SH-SY5Y (cell line): ENCODE data around the gene SLC25A36.

Source experiments
- GATA2 ChIP-seq: IDR thresholded peaks from 2 replicates; pipeline ENCODE4 v1.6.1; 2011; ENCODE audit warnings: mild to moderate bottlenecking, low read depth, low read length
- GATA3 ChIP-seq: IDR thresholded peaks from 2 replicates; pipeline ENCODE4 v1.6.1; 2011; ENCODE audit warnings: low read depth, mild to moderate bottlenecking, low read length, moderate library complexity

The SLC25A36 gene

DNA sequence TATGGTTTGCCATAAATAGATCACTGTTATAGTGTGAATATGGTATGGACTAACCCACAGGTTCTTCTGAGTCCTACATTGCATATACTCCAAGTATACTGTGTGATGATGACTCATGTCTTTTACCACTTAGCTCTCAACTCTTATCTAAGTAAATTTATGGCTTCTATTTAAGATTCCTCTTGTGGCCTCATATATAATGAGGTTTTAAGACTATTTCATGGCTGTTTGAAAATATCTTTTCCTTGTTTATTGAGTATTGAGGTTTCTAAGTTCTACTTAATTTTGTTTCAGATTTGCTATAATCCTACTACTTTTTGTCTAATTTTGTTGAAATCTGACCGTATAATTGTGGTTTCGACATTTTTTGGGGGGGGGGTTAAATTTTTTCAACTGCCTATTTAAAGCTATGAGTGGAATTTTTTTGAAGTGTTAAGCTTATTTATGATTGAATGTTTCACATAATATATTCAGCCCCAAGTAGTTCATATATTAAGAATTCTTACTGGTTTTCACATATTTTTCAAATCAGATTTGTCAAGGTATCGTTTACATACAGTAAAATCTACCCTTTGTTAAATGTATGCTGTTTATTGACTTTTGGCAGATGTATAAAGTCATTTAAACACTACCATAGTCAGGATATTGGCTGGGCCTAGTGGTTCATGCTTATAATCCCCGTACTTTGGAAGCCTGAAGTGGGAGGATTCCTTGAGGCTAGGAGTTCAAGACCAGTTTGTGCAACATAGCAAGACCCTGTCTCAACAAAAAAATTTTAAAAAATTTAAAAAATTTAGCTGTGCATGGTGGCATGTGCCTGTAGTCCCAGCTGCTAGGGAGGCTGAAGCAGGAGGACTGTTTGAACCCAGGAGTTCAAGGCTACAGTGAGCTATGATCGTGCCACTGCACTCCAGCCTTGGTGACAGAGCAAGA lies 11.7 kb downstream of the SLC25A36 start:
- TF ChIP-seq GATA2 = no peak
- TF ChIP-seq GATA3 = no peak

GRCh38 chr3:140954576-140954975 lies 12.9 kb downstream of the SLC25A36 start:
- TF ChIP-seq GATA2 (no peak), GATA3 (no peak)

DNA sequence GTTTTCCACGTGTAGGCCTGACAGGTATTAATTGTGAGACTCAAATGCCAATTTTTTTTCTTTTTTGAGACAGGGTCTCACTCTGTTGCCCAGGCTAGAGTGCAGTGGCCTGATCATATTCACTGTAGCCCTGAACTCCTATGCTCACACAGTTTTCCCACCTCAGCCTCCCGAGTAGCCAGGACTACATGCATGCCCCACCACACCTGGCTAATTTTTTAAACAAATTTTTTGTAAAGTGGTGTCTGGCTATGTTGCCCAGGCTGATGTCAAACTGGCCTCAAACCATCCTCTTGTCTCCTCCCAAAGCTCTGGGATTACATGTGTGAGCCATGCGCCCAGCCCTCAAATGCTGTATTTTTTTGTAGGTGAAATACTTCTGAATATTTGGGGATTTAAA lies 14.0 kb downstream of the SLC25A36 start:
- TF ChIP-seq GATA3 = no peak
- TF ChIP-seq GATA2 = no peak

GRCh38 chr3:140956058-140956835 lies 14.6 kb downstream of the SLC25A36 start:
- no peak for TF ChIP-seq GATA3
- no peak for TF ChIP-seq GATA2

DNA sequence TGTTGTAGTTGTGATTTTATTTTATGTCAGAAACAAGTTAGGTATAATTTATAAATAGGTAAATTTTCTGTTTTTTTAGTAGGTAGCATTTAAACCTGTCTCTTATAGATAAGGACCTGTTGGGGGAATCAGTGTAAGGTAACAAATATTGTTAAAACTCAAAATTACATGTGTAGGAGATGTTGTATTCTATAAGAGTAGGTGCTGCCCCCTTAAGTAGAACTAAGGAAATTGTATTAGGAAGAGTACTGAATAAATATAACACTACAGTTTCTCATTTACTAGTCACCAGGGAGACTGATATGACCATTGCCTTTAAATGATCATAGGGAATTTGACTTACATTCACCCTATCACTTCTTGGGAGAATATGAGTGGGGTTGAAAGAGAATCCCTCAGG lies 31.2 kb downstream of the SLC25A36 start:
- TF ChIP-seq GATA2 (no peak), GATA3 (no peak)

DNA sequence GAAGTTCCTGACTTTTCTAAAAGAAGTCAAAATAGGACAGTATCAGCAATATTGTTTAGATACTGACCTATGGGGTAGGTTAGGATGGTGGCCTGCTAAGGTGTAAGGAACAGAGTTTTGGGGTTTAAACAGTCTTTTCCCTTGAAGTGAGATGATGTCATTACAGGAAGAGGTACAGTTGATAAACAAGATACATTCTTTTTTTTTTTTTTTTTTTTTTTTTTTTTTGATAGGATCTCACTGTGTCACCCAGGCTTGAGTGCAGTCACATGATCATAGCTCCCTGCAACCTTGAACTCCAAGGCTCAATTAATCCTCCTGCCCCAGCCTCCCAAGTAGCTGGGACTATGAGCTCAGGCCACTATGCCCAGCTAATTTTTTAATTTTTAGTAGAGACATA lies 33.3 kb downstream of the SLC25A36 start:
- TF ChIP-seq GATA3 (no peak), GATA2 (no peak)

DNA sequence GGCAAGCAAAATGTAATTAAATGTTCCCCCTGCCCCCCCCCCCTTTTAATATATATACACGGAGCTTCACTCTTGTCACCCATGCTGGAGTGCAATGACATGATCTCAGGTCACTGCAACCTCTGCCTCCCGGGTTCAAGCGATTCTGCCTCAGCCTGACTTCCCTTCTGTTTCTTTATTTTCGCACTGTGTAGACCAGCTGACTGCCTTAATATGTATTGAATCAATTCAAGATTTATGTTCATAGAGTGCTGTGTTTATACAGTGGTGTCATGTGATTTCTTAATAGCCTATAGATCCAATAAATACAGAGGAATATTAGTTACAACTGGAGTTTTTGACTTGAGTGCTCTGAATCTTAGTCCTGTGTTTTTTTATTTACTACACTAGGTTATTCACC lies 39.0 kb downstream of the SLC25A36 start:
- TF ChIP-seq GATA3 = no peak
- no peak for TF ChIP-seq GATA2

DNA sequence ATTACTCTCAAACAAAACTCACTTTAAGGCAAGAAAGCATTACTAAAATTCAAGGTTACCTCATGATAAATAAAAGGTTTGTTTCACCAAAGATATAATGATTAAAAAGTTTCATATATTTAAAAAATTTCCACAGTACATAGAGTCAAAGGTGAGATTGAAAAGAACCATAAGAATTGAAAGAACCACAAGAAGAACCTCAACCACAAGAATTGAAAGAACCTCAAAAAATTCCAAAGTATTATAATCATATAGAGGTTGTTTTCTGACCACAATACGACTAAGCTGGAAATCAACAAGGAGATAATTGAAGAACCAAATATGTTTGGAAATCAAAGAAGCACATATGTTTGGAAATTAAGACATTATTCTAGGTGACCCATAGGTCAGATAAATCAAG lies 52.7 kb downstream of the SLC25A36 start:
- TF ChIP-seq GATA2 (no peak), GATA3 (no peak)

DNA sequence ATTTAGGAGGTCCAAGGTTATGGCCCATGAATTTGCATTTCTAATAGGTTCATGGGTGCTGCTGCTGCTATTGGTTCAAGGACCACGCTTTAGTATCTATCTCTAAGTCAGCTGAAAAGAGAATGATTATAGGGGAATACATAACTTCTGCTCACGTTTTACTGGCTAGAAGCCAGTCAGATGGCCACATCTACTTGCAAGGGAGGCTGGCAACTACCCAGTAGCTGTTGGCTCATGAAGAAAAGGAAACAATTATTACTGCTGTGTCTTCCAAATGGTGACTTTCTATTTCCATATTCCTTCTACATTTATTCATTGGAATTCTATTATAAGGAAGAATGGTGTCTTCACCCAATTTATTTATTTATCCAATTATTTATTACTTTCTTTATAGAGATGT lies 54.2 kb downstream of the SLC25A36 start:
- no peak for TF ChIP-seq GATA2
- TF ChIP-seq GATA3 = no peak

- TF ChIP-seq GATA2 = no peak
- TF ChIP-seq GATA3 = no peak
These were observed 58.5 kb downstream of the SLC25A36 start for GRCh38 chr3:141000027-141000663.

- no peak for TF ChIP-seq GATA3
- TF ChIP-seq GATA2 = no peak
These were observed 59.0 kb downstream of the SLC25A36 start for GRCh38 chr3:141000686-141001085.

DNA sequence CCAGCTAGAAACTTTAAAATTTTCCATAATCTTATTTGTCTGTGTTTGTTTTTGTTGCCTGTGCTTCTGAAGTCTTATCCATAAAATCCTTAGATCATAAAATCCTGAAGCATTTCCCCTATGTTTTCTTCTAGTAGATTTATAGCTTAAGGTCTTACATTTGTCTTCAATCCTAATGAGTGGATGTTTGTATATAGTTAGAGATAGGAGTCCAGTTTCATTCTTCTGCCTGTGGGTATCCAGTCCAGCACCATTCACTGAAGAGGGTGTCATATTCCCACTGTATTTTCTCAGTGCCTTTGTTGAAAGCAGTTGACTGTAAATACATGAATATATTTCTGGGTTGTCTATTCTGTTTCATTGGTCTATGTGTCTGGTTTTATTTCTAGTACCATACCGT lies 64.7 kb downstream of the SLC25A36 start:
- TF ChIP-seq GATA2 (no peak), GATA3 (no peak)

GRCh38 chr3:141009496-141009895 lies 67.9 kb downstream of the SLC25A36 start:
- TF ChIP-seq GATA3 = no peak

DNA sequence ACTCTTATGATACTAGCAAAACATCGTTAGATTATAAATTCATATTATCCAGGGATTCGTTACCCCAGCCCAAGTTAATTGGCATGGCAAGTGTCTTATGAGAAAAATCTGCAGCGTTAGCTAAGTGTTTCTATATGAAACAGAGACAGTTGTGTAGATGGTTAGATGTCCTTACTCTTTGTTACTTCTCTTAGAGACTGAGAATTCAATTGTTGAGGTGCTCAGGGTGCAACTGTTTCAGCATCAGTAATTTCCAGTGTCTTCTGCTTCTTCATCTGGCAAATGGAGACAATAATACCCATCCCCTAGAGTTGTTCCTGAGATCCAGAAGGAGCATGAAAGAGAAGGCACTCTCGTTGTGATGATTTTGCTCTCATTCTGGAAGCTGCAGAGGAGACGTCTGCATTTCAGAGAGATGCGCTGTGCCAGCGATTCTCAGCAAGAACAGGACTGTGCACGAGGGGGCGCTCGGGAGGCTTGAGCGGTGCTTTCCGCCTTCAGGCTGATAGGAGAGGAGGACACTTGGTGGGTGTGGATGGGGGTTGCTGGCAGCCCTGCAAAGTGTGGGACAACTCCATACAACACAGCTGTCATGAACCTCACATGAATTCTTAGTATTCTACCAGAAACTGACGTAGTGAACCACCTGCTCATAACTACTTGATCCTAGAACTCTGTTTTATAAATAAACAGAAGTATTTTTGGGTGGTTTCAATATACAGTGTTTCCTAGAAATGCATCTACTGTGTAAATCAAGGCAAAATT lies 69.8 kb downstream of the SLC25A36 start:
- TF ChIP-seq GATA3 = no peak
- TF ChIP-seq GATA2 = no peak

DNA sequence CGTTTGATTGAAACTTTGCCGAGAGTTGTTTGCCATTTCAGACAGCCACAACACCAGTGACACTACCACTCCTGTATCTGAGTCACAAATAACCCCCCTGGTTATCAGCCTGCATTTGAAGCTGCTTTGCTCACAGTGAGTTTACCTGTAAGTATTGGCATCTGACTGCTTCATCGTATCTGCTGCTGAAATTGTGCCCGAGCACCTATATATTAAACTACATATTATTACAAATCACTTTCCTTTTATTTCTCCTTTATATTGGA lies 70.3 kb downstream of the SLC25A36 start:
- no peak for TF ChIP-seq GATA2
- TF ChIP-seq GATA3 = no peak
